ENCODE measurements around the gene CFAP20DC.
"Not testable (repeated sequence)": the region's sequence is repeated elsewhere in the genome, so short reads cannot be mapped to it uniquely, and the experiment has no call there.

The CFAP20DC gene

DNA sequence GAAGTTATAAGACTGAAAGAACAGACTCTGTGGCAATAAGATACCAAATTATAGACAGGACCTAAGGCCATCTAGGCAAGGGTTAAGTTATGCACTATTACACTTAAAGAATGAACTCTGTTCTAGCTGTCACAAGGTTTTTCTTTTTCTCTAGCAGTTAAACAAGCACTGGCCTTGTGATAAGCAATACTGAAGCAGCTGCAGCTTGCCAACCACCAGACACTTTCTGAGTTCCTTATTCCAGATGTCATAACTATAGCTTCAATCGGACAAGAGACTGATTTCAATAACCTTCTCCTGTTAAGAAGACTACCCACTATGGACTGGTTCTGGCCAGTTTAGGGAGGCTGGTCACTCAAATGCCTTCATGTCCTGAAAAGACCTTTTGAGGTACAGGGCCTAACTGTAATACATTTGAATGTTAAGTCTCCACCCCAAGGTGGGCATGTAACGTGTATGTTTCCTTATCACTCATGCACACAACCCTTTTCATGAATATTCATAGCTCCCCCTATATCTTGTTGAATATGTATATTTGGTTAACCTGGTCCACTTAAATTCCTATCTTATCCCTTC, 85.8 kb downstream of the CFAP20DC start:
- no peak for DNase-seq (ENCODE audit: low read depth in 2 of 2)

- DNase-seq (ENCODE audit: low read depth in 2 of 2): no peak
Measured at GRCh38 chr3:58962816-58963215, 87.0 kb downstream of the CFAP20DC start.

DNA sequence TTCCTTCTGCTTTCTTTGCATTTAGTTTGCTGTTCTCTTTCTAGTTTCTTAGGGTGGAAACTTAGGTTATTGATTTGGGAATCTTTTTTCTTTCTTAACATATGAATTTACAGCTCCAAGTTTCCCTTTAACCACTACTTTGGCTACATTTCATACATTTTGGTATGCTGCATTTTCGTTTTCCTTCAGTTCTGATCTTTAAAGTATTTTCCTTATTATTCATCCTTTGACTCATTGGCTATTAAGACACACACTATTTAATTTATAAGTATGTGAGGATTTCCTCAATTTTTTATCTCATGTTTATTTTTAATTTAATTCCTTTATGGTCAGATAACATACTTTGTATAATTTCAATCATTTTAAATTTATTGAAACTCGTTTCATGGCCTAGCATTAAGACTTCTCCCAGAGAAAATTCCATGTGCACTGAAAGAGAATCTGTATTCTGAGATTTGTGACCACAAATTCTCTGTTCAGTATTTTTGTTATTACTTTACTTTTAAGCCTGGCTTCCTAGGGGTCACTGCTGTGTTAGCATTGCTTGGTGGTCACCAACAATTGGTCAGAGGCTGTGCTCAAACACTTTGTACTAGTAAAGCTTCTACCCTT, 87.7 kb downstream of the CFAP20DC start:
- DNase-seq (ENCODE audit: low read depth in 2 of 2): no peak

GRCh38 chr3:58955308-58955707, 94.5 kb downstream of the CFAP20DC start:
- no peak for DNase-seq (ENCODE audit: low read depth in 2 of 2)

DNA sequence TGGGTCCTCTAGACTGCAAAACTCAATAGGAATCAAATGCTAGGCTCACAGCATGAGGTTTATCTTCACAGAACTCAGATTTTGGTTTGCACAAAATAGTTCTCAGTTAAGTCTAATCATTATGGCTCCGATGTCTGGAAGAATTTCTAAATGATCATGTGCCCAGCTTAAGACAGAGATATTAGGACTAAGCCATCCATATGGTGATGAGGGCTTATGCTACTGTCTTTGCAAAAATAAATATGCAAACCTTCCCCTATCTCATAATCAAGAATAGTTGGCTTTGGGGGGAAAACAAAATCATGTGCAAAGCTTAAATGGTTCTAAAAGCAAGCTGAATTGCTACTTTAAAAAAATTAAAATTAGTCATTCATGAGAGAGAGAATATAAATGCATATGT, 96.5 kb downstream of the CFAP20DC start:
- no peak for DNase-seq (ENCODE audit: low read depth in 2 of 2)

GRCh38 chr3:58952128-58952917, 97.5 kb downstream of the CFAP20DC start:
- DNase-seq (ENCODE audit: low read depth in 2 of 2): no peak

GRCh38 chr3:58948018-58948417, 101.8 kb downstream of the CFAP20DC start:
- DNase-seq (ENCODE audit: low read depth in 2 of 2): no peak

DNA sequence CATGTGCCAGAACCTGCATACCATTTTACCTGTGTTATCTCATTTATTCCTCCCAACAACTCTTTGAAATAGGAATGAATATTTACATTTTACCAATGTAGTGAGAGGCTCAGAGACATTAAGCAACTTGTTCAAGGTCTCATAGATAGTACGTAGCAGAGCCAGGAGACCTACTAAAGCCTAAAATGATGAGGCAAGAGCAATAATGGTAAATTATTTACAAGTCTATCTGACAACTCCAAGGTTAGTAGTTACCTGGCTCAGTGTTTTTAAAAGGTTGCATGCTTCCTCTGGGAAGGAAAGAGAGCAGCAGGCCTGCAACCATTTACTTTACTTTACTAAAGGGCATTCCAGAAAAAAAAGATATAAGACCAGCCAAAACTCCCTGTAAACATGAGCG, 103.0 kb downstream of the CFAP20DC start:
- DNase-seq (ENCODE audit: low read depth in 2 of 2): no peak

DNA sequence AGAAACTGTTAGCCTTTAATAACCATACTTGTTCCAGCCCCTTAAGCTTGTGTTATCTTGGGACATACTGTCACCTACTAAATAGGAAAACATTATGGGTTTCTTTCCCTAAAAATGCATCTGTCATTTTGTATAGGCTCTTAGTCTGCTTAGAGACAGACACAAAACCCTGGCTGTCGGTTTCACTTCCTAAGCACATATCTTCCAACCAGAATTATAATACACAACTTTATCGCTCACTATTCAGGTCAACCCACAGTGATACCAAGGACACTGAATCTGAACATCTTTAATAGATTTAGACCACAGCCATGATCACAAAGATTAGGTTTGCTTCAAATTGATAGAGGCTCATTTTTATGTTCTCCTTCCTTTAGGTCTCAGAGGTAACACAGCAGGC, 111.8 kb downstream of the CFAP20DC start:
- DNase-seq (ENCODE audit: low read depth in 2 of 2): no peak

DNA sequence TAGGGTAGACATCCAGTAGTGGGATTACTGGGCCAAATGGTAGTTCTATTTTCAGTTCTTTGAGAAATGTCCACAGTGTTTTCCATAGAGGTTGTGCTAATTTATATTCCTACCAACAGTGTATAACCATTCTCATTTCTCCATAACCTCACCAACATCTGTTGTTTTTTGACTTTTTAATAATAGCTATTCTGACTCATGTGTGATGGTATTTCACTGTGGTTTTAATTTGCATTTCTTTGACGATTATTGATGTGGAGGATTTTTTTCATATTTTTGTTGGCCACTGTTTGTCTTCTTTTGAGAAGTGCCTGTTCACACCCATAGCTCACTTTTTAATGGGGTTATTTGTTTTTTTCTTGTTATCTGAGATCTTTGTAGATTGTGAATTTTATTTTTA, 125.2 kb downstream of the CFAP20DC start:
- no peak for DNase-seq (ENCODE audit: low read depth in 2 of 2)

GRCh38 chr3:58900386-58900785, 149.4 kb downstream of the CFAP20DC start:
- no peak for DNase-seq (ENCODE audit: low read depth in 2 of 2)

DNA sequence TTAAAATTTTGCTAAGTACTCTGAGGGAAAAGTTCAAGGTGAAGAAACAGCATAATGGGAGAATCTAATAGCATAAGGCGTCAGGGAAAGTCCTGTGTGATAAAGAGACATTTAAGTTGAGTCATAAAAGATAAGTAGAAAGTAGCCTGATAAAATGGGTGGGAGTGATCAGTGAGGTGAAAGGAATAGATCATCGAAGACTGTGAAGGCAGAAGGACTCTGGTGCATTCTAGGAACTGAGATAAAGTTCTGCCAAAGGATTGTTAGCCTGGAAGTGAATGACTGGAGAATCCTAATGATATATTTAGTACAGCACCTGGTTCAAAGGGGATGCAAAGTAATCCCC, 149.9 kb downstream of the CFAP20DC start:
- DNase-seq (ENCODE audit: low read depth in 2 of 2): no peak

DNA sequence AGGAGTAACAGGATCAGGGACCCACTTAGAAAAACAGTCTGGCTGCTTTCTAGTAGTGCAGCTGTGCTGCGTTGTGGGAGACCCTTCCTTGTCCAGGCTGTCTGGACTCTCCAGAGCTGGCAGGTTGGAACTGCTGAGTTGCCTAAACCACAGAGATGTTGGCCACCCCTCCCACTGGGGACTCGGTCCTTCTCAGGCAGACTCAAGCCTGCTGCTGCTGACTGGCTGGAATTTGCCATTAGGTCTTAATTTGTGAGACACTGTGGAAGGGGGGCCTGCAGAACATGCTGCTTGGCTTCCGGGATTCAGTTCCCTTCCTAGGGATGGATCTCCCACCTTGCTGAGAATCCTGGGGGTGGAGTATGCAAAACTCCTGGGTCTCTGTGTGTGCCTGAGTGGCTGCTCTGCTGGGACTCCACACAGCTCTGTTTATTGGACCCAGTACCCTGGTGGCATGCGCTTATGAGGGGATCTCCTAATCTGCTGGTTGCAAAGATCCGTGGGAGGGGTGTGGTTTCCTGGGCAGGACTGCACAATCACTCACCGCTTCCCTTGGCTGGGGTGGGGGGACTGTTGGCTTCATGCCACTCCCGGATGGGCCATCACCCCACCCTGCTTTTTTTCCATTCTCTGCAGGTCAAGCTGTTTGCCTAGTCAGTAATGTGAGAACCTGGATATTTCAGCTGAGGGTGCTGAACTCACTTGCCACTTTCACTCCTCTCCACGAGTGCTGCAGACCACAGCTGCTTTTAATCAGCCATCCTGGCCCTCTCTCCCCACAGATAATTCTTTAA, 150.5 kb downstream of the CFAP20DC start:
- DNase-seq (ENCODE audit: low read depth in 2 of 2): peak; percentile 42 to 43

GRCh38 chr3:58898513-58898912, 151.3 kb downstream of the CFAP20DC start:
- DNase-seq (ENCODE audit: low read depth in 2 of 2): no peak

GRCh38 chr3:58897646-58898045, 152.2 kb downstream of the CFAP20DC start:
- DNase-seq (ENCODE audit: low read depth in 2 of 2): no peak

DNA sequence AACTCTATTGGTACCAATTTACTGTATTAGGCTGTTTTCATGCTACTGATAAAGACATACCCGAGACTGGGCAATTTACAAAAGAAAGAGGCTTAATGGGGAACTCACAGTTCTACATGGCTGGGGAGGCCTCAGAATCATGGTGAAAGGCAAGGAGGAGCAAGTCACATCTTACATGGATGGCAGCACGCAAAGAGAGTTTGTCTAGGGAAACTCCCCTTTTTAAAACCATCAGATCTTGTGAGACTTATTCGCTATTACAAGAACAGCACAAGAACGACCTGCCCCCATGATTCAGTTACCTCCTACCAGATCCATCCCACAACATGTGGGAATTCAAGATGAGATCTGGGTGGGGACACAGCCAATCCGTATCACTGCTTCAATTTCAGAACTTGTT, 154.1 kb downstream of the CFAP20DC start:
- not testable (repeated sequence) for DNase-seq (ENCODE audit: low read depth in 2 of 2)

DNA sequence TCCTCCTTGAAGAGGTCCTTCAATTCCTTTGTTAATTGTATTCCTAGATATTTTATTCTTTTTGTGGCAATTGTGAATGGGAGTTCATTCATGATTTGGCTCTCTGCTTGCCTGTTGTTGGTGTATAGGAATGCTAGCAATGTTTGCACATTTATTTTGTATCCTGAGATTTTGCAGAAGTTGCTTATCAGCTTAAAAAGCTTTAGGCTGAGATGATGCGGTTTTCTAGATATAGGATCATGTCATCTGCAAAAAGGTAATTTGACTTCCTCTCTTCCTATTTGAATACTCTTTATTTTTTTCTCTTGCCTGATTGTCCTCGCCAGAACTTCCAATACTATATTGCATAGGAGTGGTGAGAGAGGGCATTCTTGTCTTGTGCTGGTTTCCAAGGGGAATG, 157.3 kb downstream of the CFAP20DC start:
- not testable (repeated sequence) for DNase-seq (ENCODE audit: low read depth in 2 of 2)

- DNase-seq (ENCODE audit: low read depth in 2 of 2): no peak
Measured at GRCh38 chr3:58888087-58888486, 161.7 kb downstream of the CFAP20DC start.

DNA sequence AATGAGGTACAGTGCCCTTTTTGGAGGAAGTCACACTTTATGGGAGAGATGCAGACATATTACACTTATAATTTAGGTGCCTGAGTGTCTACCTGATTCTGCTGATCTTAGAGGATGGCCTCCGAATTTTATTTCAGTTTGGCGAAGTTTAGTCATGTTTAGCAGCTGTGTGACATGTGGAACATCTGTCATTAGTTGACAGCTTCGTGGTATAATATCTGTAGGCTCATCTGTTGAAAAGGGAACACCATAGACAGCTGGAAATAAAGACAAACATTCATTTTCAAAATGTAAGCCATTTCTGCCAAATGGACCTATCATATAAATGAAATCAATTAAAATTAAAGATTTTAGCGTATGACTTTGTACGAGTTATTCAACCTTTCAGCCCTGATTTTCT, 165.4 kb downstream of the CFAP20DC start:
- DNase-seq (ENCODE audit: low read depth in 2 of 2): no peak

DNA sequence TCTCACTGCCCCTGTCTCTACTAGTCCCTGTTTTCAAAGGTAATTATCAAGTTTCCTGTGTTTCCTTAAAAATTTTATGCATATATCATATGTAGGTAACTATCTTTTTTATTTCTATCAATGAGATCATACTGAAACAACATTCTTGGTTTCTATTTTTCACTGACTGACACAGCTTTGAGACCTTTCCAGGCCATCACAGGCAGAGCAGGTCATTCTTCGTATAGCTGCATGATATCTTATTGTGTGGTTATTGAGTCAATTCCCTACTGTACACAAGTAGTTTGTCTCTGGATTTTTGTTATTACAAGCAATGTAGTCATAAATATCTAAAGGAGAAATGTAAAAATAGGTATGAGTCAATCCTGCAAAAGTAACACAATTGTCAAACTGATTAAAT, 169.6 kb downstream of the CFAP20DC start:
- no peak for DNase-seq (ENCODE audit: low read depth in 2 of 2)

- no peak for DNase-seq (ENCODE audit: low read depth in 2 of 2)
Measured at GRCh38 chr3:58874795-58875194, 175.0 kb downstream of the CFAP20DC start.

GRCh38 chr3:58874248-58874741, 175.5 kb downstream of the CFAP20DC start:
- no peak for DNase-seq (ENCODE audit: low read depth in 2 of 2)

All from stimulated activated CD8-positive, alpha-beta memory T cell treated with anti-CD3 and anti-CD28 coated beads, Interleukin-2, amount 100 ng/mL, for 48 hours (primary cell).